H9 (cell line): ENCODE measurements around the gene CASTOR1. TPM values are rescaled to one million over a fixed set of nuclear protein-coding genes. Genes with fewer than 3 reads are reported as not detected.

ENCODE experiments used
- DNase-seq: peaks from one replicate; pipeline ENCODE4 v3.0.0-alpha.2; 2017
- H2AFZ ChIP-seq: one replicate; pipeline ENCODE4 v1.6.1; 2013; ENCODE audit warnings: mild to moderate bottlenecking, low read length, control low read depth, moderate library complexity
- H2AK5ac ChIP-seq: 2 replicates; pipeline ENCODE4 v1.6.1; 2013; ENCODE audit warnings: low read length, control low read depth, mixed read lengths; ENCODE audit not compliant: insufficient read length
- H2BK120ac ChIP-seq: one replicate; pipeline ENCODE4 v1.6.1; 2013; ENCODE audit warnings: low read depth, mild to moderate bottlenecking, low read length, control low read depth, inconsistent platforms; ENCODE audit not compliant: poor library complexity, severe bottlenecking
- H2BK12ac ChIP-seq: 2 replicates; pipeline ENCODE4 v1.6.1; 2013; ENCODE audit warnings: low read length, control low read depth, mixed read lengths, low read depth; ENCODE audit not compliant: insufficient read length
- H2BK15ac ChIP-seq: 2 replicates; pipeline ENCODE4 v1.6.1; 2013; ENCODE audit warnings: low read depth, low read length, control low read depth
- H2BK20ac ChIP-seq: one replicate; pipeline ENCODE4 v1.6.1; 2013; ENCODE audit warnings: low read depth, mild to moderate bottlenecking, low read length, control low read depth, inconsistent platforms; ENCODE audit not compliant: poor library complexity, severe bottlenecking
- H2BK5ac ChIP-seq: 2 replicates; pipeline ENCODE4 v1.6.1; 2013; ENCODE audit warnings: low read length, control low read depth, mixed read lengths; ENCODE audit not compliant: insufficient read length
- H3K14ac ChIP-seq: 2 replicates; pipeline ENCODE4 v1.6.1; 2013; ENCODE audit warnings: low read length, control low read depth; ENCODE audit not compliant: insufficient read depth
- H3K18ac ChIP-seq: 2 replicates; pipeline ENCODE4 v1.6.1; 2013; ENCODE audit warnings: low read depth, mild to moderate bottlenecking, mixed read lengths, low read length, control low read depth; ENCODE audit not compliant: insufficient read length
- H3K23ac ChIP-seq: 2 replicates; pipeline ENCODE4 v1.6.1; 2013; ENCODE audit warnings: low read length, control low read depth, mixed read lengths, low read depth; ENCODE audit not compliant: insufficient read length
- H3K23me2 ChIP-seq: 2 replicates; pipeline ENCODE4 v1.6.1; 2013; ENCODE audit warnings: low read depth, mild to moderate bottlenecking, mixed read lengths, low read length, control low read depth; ENCODE audit not compliant: insufficient read length, poor library complexity, severe bottlenecking
- H3K27ac ChIP-seq: 2 replicates; pipeline ENCODE4 v1.5.1; 2013; ENCODE audit warnings: low read length, control low read depth, mixed read lengths, low read depth; ENCODE audit not compliant: insufficient read length
- H3K27me3 ChIP-seq: 2 replicates; pipeline ENCODE4 v1.6.1; 2013; ENCODE audit warnings: low read length, control low read depth, inconsistent platforms; ENCODE audit not compliant: insufficient read depth
- H3K4ac ChIP-seq: 2 replicates; pipeline ENCODE4 v1.6.1; 2013; ENCODE audit warnings: low read depth, mild to moderate bottlenecking, control low read depth, inconsistent platforms, low read length, moderate library complexity
- H3K4me1 ChIP-seq: 2 replicates; pipeline ENCODE4 v1.6.1; 2013; ENCODE audit warnings: low read length, control low read depth, inconsistent platforms; ENCODE audit not compliant: insufficient read depth
- H3K4me2 ChIP-seq: 2 replicates; pipeline ENCODE4 v1.6.1; 2013; ENCODE audit warnings: low read length, control low read depth, mixed read lengths; ENCODE audit not compliant: insufficient read length, insufficient read depth
- H3K56ac ChIP-seq: 2 replicates; pipeline ENCODE4 v1.6.1; 2013; ENCODE audit warnings: low read depth, mild to moderate bottlenecking, mixed read lengths, low read length, control low read depth; ENCODE audit not compliant: insufficient read length
- H3K79me1 ChIP-seq: 2 replicates; pipeline ENCODE4 v1.6.1; 2013; ENCODE audit warnings: low read depth, mild to moderate bottlenecking, moderate library complexity, low read length, control low read depth, inconsistent platforms; ENCODE audit not compliant: insufficient read depth, poor library complexity, severe bottlenecking
- H3K79me2 ChIP-seq: 2 replicates; pipeline ENCODE4 v1.6.1; 2013; ENCODE audit warnings: low read length, control low read depth, inconsistent platforms; ENCODE audit not compliant: insufficient read depth
- H3K9ac ChIP-seq: 2 replicates; pipeline ENCODE4 v1.6.1; 2013; ENCODE audit warnings: low read length, control low read depth, mixed read lengths; ENCODE audit not compliant: insufficient read length; ENCODE audit errors: extremely low read depth
- H3K9me3 ChIP-seq: one replicate; pipeline ENCODE4 v1.6.1; 2013; ENCODE audit warnings: low read depth, low read length, inconsistent platforms; ENCODE audit not compliant: control insufficient read depth
- H3T11ph ChIP-seq: one replicate; pipeline ENCODE4 v1.6.1; 2013; ENCODE audit warnings: mild to moderate bottlenecking, low read length, control low read depth, inconsistent platforms
- H4K20me1 ChIP-seq: one replicate; pipeline ENCODE4 v1.6.1; 2013; ENCODE audit not compliant: control insufficient read depth, insufficient read length, insufficient read depth
- H4K5ac ChIP-seq: 2 replicates; pipeline ENCODE4 v1.6.1; 2013; ENCODE audit warnings: low read depth, mild to moderate bottlenecking, mixed read lengths, low read length, control low read depth; ENCODE audit not compliant: insufficient read length
- H4K8ac ChIP-seq: replicated peaks from 2 replicates; pipeline ENCODE4 v1.6.1; 2013; ENCODE audit warnings: low read length, control low read depth, mixed read lengths, low read depth; ENCODE audit not compliant: insufficient read length
- H4K91ac ChIP-seq: 2 replicates; pipeline ENCODE4 v1.6.1; 2013; ENCODE audit warnings: low read depth, mild to moderate bottlenecking, moderate library complexity, mixed read lengths, low read length, control low read depth; ENCODE audit not compliant: insufficient read length
- H3K27ac Mint-ChIP-seq, 3 experiments: 2 replicates in 2 of 3; 3 replicates in 1 of 3; pipeline ENCODE4 v1.8.0; 2020 to 2021; ENCODE audit warnings: mixed read lengths in 3 of 3, mild to moderate bottlenecking in 1 of 3, moderate library complexity in 1 of 3
- H3K27me3 Mint-ChIP-seq: 2 replicates; pipeline ENCODE4 v1.8.0; 2021; ENCODE audit warnings: low read depth, mild to moderate bottlenecking, moderate library complexity, mixed read lengths
- H3K36me3 Mint-ChIP-seq, 3 experiments: 2 replicates in 2 of 3; 3 replicates in 1 of 3; pipeline ENCODE4 v1.8.0; 2020 to 2021; ENCODE audit warnings: low read depth in 3 of 3, mixed read lengths in 3 of 3; ENCODE audit not compliant: insufficient read depth in 1 of 3
- H3K4me1 Mint-ChIP-seq, 2 experiments: 2 replicates each; pipeline ENCODE4 v1.8.0; 2020; ENCODE audit warnings: mixed read lengths in 2 of 2
- H3K4me3 Mint-ChIP-seq, 2 experiments: 2 replicates in 1 of 2; 3 replicates in 1 of 2; pipeline ENCODE4 v1.8.0; 2020 to 2021; ENCODE audit warnings: mild to moderate bottlenecking in 2 of 2, mixed read lengths in 2 of 2, moderate library complexity in 1 of 2
- H3K9me3 Mint-ChIP-seq, 2 experiments: 2 replicates in 1 of 2; 3 replicates in 1 of 2; pipeline ENCODE4 v1.8.0; 2020; ENCODE audit warnings: mild to moderate bottlenecking in 2 of 2, mixed read lengths in 2 of 2, moderate library complexity in 1 of 2
- CTCF ChIP-seq: fragments of 200-600 bp; sonication (generic); conservative IDR thresholded peaks from 3 replicates; pipeline ENCODE4 v1.8.0; 2021; ENCODE audit warnings: antibody characterized with exemption, mild to moderate bottlenecking
- WGBS: extraction: QIAGEN DNeasy Blood & Tissue Kit; methylation state at CpG from one replicate; pipeline ENCODE4 v1.1.7; 2013; ENCODE audit warnings: missing lambda C conversion rate, low lambda C conversion rate, mixed read lengths; ENCODE audit not compliant: insufficient read length; ENCODE audit errors: extremely low coverage; 5-methylcytosine and 5-hydroxymethylcytosine counted together
- total RNA-seq: library from RNA; stranded (reverse); gene quantifications from 2 replicates; pipeline ENCODE4 v1.2.1, GENCODE V29; 2021

The CASTOR1 gene
- total RNA-seq, 1 experiment from 2014 or later, result 8.8 TPM

- Histone ChIP-seq H3K4me1 (no peaks in the 10 kb centered on the region), H3K79me1 (no peaks in the 10 kb centered on the region), H3K4ac (no peak overlapping the region), H3K9ac (no peak overlapping the region), H4K20me1 (no peaks in the 10 kb centered on the region), H3K27ac (no peak overlapping the region), H3K4me2 (no peak overlapping the region), H3K56ac (no peak overlapping the region), H4K8ac (no peak overlapping the region), H3K27me3 (no peaks in the 10 kb centered on the region), H2BK5ac (no peak overlapping the region), H2AK5ac (no peak overlapping the region), H2BK120ac (no peak overlapping the region), H4K5ac (no peak overlapping the region), H2BK12ac (no peak overlapping the region), H3K9me3 (no peaks in the 10 kb centered on the region), H4K91ac (no peak overlapping the region), H3T11ph (no peak overlapping the region), H3K79me2 (no peaks in the 10 kb centered on the region), H2BK20ac (no peak overlapping the region), H3K23me2 (peaks cover 3% of the 10 kb centered on the region), H3K23ac (no peak overlapping the region), H2BK15ac (no peak overlapping the region), H3K18ac (no peak overlapping the region), H2AFZ (no peak overlapping the region), H3K14ac (no peak overlapping the region)
- no peaks in the 10 kb centered on the region; a peak in 1 of 5 replicates for H3K9me3 Mint-ChIP-seq
- TF ChIP-seq CTCF, result no peak
- no peaks in the 10 kb centered on the region for H3K27me3 Mint-ChIP-seq
- no peak overlapping the region; a peak in 1 of 7 replicates for H3K27ac Mint-ChIP-seq
- no peak for DNase-seq
- H3K36me3 Mint-ChIP-seq, result no peaks in the 10 kb centered on the region
- no CpG with 5 or more reads among the region's 1 CpG for WGBS
- no peak overlapping the region; a peak in 1 of 5 replicates for H3K4me3 Mint-ChIP-seq
- peaks cover 0 to 4% of the 10 kb centered on the region in 2 experiments; a peak in 3 of 4 replicates for H3K4me1 Mint-ChIP-seq
These were observed 28.5 kb upstream of the CASTOR1 start for GRCh38 chr22:30317778-30318177.
